ENCODE measurements around the gene IQCE. TPM values are rescaled to one million over a fixed set of nuclear protein-coding genes. Genes with fewer than 3 reads are reported as not detected.

The IQCE gene
- total and polyA plus RNA-seq, 2 experiments from 2014 or later = 18.0 to 41.4 TPM

DNA sequence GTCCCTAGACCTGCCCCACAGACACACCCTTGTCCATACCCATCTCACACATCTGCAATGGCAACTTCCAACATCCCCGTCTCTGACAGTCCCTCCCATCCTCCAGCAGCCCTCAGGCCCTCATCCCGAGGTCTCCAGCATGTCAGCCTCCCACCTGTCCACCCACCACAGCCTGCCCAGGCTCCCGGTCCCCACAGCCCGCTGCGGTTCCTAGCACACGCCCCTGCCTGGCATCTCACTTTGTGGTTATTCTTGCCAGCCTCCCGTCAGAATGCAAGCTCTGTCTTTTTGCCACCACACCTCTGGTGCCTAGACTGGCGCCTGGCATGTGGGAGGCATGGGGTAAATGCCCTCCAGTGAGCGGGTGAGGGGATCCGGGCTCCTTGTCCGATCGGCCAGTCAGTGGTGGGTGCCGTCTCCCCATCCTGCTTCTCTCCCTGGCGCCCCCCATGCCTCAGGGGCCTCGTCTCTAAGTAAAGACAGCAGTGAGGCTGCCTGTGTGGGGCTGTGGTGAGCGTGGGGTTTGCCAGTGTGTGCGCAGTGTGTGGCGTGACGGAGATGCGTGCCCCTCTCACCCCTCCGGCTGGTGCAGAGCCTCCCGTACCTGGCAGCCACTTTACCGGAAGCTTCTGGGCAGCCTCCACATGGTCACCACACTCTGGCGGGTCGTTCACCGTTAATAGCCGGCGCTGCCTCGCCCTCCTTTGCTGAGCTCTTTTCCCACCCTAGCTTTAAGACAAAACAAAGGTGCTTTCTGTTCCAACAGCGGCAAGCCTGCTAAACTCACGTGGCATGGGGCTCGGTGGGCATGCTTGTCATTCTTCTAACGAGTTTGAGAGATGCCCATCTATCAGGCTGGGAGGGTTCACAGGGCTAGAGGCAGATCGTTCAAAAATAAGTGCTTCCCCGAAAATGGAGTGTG, 44.5 kb downstream of the IQCE start:
- H3K27ac ChIP-seq = no peak overlapping the region
- peaks cover 8% of the 10 kb centered on the region for H3K36me3 ChIP-seq
- no peak for DNase-seq (ENCODE audit: low read depth in 1 of 2, low spot score in 1 of 2)
- no peaks in the 10 kb centered on the region for H3K4me1 ChIP-seq (ENCODE audit: low read depth)
- TF ChIP-seq, protein P1, sequence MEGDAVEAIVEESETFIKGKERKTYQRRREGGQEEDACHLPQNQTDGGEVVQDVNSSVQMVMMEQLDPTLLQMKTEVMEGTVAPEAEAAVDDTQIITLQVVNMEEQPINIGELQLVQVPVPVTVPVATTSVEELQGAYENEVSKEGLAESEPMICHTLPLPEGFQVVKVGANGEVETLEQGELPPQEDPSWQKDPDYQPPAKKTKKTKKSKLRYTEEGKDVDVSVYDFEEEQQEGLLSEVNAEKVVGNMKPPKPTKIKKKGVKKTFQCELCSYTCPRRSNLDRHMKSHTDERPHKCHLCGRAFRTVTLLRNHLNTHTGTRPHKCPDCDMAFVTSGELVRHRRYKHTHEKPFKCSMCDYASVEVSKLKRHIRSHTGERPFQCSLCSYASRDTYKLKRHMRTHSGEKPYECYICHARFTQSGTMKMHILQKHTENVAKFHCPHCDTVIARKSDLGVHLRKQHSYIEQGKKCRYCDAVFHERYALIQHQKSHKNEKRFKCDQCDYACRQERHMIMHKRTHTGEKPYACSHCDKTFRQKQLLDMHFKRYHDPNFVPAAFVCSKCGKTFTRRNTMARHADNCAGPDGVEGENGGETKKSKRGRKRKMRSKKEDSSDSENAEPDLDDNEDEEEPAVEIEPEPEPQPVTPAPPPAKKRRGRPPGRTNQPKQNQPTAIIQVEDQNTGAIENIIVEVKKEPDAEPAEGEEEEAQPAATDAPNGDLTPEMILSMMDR (IDR thresholded peaks at IDR 0.05; ENCODE audit: low read depth, low read length) = no peak
- H3K4me3 ChIP-seq = no peak overlapping the region
- no peaks in the 10 kb centered on the region for H3K27me3 ChIP-seq
- H3K9me3 ChIP-seq (ENCODE audit: low read depth) = no peaks in the 10 kb centered on the region

DNA sequence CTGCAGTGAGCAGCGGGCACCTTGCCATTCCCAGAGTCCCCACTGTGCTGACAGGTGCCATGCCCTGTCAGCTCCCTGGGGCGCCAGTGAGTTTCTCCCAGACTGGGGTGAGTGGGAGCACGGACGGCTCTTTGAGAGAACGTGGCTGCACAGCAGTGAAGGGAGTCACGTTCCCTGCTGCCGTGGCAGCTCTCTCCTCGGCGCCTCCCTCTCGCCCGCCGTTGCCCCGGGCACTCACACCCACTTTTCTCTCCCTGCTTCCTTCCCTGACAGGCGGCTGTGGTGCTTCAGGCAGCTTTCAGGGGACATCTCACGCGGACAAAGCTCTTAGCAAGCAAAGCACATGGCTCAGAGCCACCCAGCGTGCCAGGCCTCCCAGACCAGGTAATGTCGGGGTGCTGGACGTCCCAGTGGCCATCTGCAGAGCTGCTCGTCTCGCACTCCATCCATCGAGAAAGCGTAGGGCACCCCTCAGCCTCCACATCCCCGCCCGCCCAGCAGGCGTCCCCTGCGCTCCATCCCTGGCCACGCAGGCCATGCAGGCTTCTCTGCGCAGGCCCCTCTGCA, 45.9 kb downstream of the IQCE start:
- no peaks in the 10 kb centered on the region for H3K27me3 ChIP-seq

DNA sequence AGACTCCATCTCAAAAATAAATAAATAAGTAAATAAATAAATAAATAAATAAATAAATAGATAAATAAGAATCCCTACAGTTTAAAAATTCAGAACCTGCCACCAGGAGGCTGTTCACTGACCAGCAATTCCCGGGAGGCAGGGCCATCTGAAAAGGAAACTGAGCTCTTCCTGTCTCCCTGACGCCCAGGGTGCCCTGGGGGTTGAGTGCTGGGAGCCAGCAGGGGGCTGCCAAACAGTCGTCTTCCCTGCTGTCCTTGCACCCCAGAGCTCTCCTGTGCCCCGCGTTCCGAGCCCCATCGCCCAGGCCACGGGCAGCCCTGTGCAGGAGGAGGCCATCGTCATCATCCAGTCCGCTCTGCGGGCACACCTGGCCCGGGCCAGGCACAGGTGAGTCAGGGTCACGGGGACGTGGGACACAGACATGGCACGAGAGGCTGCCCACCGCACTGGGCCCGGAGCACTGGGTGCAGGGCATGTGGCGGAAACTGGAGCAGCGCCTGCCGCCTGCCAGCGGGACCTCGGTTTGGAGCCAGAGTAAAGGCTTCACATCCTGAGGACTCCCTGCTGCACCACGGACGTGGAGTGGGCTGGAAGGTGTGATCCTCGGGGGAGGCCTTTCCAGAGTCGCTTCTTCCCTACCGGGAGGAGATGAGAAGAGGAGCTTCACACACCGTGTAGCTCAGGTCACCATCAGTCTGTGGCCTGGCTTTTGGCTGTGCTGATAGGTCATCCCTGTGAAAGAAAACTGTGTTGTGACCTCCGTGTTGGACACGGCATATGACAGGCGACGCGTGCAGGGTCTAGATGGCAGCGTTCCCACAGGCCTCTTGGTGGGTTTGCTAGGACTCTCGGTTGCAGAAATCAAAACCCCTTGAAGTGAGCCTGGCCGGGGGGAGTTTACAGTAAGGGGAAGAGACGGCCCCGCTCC, 47.1 kb downstream of the IQCE start:
- Histone ChIP-seq H3K4me1 (ENCODE audit: low read depth) (no peaks in the 10 kb centered on the region), H3K27ac (no peak overlapping the region)
- DNase-seq (ENCODE audit: low read depth in 1 of 2, low spot score in 1 of 2) = no peak

More for the DNA sequence above, 45.9 kb downstream of the IQCE start:
- H3K9me3 ChIP-seq (ENCODE audit: low read depth) = no peaks in the 10 kb centered on the region
- H3K27ac ChIP-seq = no peak overlapping the region
- no peaks in the 10 kb centered on the region for H3K4me1 ChIP-seq (ENCODE audit: low read depth)
- TF ChIP-seq, protein P1 (IDR thresholded peaks at IDR 0.05; ENCODE audit: low read depth, low read length) = no peak
- H3K36me3 ChIP-seq = peaks cover 6% of the 10 kb centered on the region
- DNase-seq (ENCODE audit: low read depth in 1 of 2, low spot score in 1 of 2) = no peak
- no peak overlapping the region for H3K4me3 ChIP-seq

DNA sequence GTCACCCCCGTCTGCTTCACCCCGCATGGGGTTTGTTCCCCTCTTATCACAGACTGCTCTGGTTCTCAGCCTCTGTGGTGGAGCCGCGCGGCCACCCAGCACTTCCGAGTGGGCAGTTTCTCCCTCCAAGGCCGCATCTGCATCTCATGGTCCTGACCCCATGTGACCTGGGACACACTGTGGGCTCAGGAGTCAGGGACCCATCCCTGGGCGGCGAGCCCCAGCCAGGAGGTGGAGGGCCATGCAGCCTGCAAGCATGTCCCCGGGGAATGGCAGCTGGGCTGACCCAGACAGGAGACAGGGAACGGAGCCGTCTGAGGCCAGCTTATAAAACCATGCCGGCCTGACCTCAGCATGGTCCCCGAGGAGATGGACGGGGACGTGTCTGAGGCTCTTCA, 47.8 kb downstream of the IQCE start:
- peaks cover 5% of the 10 kb centered on the region for H3K4me1 ChIP-seq (ENCODE audit: low read depth)
- H3K9me3 ChIP-seq (ENCODE audit: low read depth) = no peaks in the 10 kb centered on the region
- DNase-seq (ENCODE audit: low read depth in 1 of 2, low spot score in 1 of 2) = no peak
- no peak overlapping the region for H3K4me3 ChIP-seq
- H3K36me3 ChIP-seq = no peaks in the 10 kb centered on the region
- no peak overlapping the region for H3K27ac ChIP-seq
- H3K27me3 ChIP-seq = no peaks in the 10 kb centered on the region
- TF ChIP-seq, protein P1 (IDR thresholded peaks at IDR 0.05; ENCODE audit: low read depth, low read length) = no peak

More for the DNA sequence above, 47.1 kb downstream of the IQCE start:
- Histone ChIP-seq H3K4me3 (no peak overlapping the region), H3K9me3 (ENCODE audit: low read depth) (no peaks in the 10 kb centered on the region), H3K27me3 (no peaks in the 10 kb centered on the region), H3K36me3 (peaks cover 3% of the 10 kb centered on the region)
- TF ChIP-seq, protein P1 (IDR thresholded peaks at IDR 0.05; ENCODE audit: low read depth, low read length) = no peak

Measured in cardiac muscle cell (in vitro differentiated cells and primary cell).